Fibroblast of villous mesenchyme (primary cell): Measurements from ENCODE around the gene TRAPPC13. TPM values are rescaled to one million over a fixed set of nuclear protein-coding genes. Genes with fewer than 3 reads are reported as not detected.
"Not testable (repeated sequence)": the region's sequence is repeated elsewhere in the genome, so short reads cannot be mapped to it uniquely, and the experiment has no call there.

Experiments used
- DNase-seq: peaks from one replicate; pipeline ENCODE4 v3.0.0-alpha.2; 2010; ENCODE audit warnings: low read depth
- H3K4me3 ChIP-seq: 2 replicates; pipeline ENCODE4 v1.5.1; 2011; ENCODE audit warnings: low read depth, mild to moderate bottlenecking, low read length
- total RNA-seq: library from RNA; depleted of rRNA; stranded (reverse); fragments of >200 nt; gene quantifications from 2 replicates; pipeline ENCODE4 v1.2.3, GENCODE V29; 2012
- TF ChIP-seq, protein P1 (sequence below): IDR thresholded peaks from 2 replicates; pipeline ENCODE4 v1.5.1; 2012; ENCODE audit warnings: low read depth, mild to moderate bottlenecking, low read length; ENCODE audit not compliant: insufficient read depth

Gene TRAPPC13
- total RNA-seq, 1 donor = 32.0 TPM

DNA sequence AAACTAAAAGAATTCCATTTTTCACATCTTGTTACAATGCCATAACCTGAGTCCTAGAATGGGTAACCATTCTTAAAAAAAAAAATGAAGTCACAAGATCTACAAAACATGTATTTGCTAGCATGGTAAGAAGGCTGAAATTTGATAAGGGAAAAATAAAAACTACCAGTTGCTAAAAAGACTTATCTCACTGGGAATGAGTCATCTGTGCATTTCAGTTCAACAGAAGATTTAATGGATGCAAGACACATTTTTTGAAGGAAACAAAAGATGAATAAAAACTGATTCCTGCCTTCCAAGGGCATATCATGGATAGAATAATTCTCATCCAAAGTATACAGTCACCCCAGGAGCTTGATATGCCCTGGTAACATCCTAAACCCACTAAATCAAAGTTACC, 49.9 kb downstream of the TRAPPC13 start:
- DNase-seq = no peak
- TF ChIP-seq, protein P1, sequence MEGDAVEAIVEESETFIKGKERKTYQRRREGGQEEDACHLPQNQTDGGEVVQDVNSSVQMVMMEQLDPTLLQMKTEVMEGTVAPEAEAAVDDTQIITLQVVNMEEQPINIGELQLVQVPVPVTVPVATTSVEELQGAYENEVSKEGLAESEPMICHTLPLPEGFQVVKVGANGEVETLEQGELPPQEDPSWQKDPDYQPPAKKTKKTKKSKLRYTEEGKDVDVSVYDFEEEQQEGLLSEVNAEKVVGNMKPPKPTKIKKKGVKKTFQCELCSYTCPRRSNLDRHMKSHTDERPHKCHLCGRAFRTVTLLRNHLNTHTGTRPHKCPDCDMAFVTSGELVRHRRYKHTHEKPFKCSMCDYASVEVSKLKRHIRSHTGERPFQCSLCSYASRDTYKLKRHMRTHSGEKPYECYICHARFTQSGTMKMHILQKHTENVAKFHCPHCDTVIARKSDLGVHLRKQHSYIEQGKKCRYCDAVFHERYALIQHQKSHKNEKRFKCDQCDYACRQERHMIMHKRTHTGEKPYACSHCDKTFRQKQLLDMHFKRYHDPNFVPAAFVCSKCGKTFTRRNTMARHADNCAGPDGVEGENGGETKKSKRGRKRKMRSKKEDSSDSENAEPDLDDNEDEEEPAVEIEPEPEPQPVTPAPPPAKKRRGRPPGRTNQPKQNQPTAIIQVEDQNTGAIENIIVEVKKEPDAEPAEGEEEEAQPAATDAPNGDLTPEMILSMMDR = no peak
- H3K4me3 ChIP-seq = no peak overlapping the region

DNA sequence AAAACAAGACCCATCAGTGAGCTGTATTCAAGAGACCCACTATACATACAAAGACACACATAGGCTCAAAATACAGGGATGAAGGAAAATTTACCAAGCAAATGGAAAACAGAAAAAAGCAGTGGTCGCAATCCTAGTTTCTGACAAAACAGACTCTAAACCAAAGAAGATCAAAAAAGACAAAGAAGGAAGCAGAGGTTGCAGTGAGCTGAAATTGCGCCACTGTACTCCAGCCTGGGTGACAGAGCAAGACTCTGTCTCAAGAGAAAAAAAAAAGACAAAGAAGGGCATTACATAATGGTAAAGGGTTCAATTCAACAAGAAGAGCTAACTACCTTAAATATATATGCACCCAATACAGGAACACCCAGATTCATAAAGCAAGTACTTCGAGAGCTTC, 51.2 kb downstream of the TRAPPC13 start:
- not testable (repeated sequence) for DNase-seq, H3K4me3 ChIP-seq

GRCh38 chr5:65682148-65682547, 57.3 kb downstream of the TRAPPC13 start:
- H3K4me3 ChIP-seq = no peak overlapping the region
- TF ChIP-seq, protein P1 = no peak
- no peak for DNase-seq

DNA sequence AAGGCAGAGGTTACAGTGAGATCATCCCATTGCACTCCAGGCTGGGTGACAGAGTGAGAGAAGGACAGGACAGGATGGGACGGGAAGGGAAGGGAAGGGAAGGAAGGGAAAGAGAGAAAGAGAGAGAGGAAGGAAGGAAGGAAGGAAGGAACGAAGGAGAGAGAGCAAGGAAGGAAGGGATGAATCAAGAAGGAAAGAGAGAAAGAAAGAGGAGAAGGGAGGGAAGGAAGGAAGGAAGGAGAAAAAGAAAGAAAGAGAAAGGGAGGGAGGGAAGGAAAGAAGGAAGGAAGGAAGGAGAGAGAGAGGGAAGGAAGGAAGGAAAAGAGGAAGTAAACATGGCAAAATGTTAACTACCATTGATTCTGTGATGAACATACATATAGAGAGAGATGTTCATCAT, 68.3 kb downstream of the TRAPPC13 start:
- DNase-seq = no peak
- TF ChIP-seq, protein P1 = no peak
- H3K4me3 ChIP-seq = no peak overlapping the region

GRCh38 chr5:65695162-65695755, 70.4 kb downstream of the TRAPPC13 start:
- DNase-seq = no peak
- TF ChIP-seq, protein P1 = no peak
- H3K4me3 ChIP-seq = no peak overlapping the region

DNA sequence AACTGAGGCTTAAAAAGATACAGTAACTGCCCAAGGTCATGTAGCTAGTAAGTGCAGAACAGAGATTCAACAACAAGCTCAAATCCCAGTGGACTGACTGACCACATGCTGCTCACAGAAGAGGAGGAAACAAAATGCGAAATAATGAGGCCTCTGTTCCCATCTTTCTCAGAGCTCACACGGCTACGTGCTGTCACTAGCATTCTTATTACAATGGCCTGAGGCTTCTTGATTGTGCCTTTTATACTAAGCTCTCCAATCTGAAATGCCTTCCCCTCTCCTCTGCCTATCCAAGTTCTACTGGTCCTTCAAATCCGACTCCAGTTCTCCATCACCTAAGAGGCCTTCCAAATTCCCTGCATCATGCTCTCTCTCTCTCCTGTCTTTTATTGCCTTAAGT, 71.1 kb downstream of the TRAPPC13 start:
- TF ChIP-seq, protein P1 = no peak
- H3K4me3 ChIP-seq = no peak overlapping the region
- DNase-seq = no peak

DNA sequence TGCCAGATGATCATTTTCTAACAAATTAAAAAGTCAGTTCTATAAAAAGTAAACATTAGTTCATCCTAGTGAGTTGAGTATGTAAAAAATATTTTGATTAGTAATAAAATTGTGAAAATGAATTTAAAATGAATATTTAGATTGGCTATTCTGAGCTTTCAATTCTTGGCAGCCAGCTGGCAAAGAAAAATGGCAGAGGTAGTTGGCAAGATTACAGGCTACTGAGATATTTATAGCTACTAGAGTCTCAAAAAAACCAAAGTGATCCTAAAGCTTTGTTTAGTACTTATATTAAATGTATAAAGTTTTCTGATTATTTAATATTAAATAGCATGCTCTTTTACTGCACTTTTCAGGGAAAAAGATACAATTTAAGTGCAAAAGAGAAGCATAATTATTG, 72.1 kb downstream of the TRAPPC13 start:
- no peak overlapping the region for H3K4me3 ChIP-seq
- no peak for DNase-seq
- TF ChIP-seq, protein P1 = no peak
